Endodermal cell (in vitro differentiated cells): ENCODE measurements around the gene LRRC2. TPM values are rescaled to one million over a fixed set of nuclear protein-coding genes. Genes with fewer than 3 reads are reported as not detected.

Source experiments
- DNase-seq: peaks from one replicate; pipeline ENCODE4 v3.0.0-alpha.2; 2017
- H3K27ac ChIP-seq: 2 replicates; pipeline ENCODE4 v1.5.1; 2013; ENCODE audit warnings: mild to moderate bottlenecking, low read depth, low read length, moderate library complexity
- H3K27me3 ChIP-seq: 2 replicates; pipeline ENCODE4 v1.6.1; 2013; ENCODE audit warnings: mild to moderate bottlenecking, low read length, moderate library complexity; ENCODE audit not compliant: insufficient read depth, control insufficient read depth, poor library complexity, severe bottlenecking
- H3K36me3 ChIP-seq: 2 replicates; pipeline ENCODE4 v1.7.0; 2013; ENCODE audit warnings: mild to moderate bottlenecking, low read length, moderate library complexity; ENCODE audit not compliant: control insufficient read depth, insufficient read depth
- H3K4me1 ChIP-seq: one replicate; pipeline ENCODE4 v1.7.0; 2013; ENCODE audit warnings: low read length; ENCODE audit not compliant: control insufficient read depth, insufficient read depth
- H3K4me3 ChIP-seq: 2 replicates; pipeline ENCODE4 v1.5.1; 2013; ENCODE audit warnings: mild to moderate bottlenecking, low read length, moderate library complexity
- H3K9ac ChIP-seq: 2 replicates; pipeline ENCODE4 v1.6.1; 2013; ENCODE audit warnings: mild to moderate bottlenecking, low read length, moderate library complexity; ENCODE audit not compliant: poor library complexity, severe bottlenecking; ENCODE audit errors: extremely low read depth
- H3K9me3 ChIP-seq: 2 replicates; pipeline ENCODE4 v1.6.1; 2013; ENCODE audit warnings: mild to moderate bottlenecking, low read length, moderate library complexity; ENCODE audit not compliant: control insufficient read depth
- H3K27ac Mint-ChIP-seq: 2 replicates; pipeline ENCODE4 v1.8.0; 2020; ENCODE audit warnings: mixed read lengths
- H3K27me3 Mint-ChIP-seq: 2 replicates; pipeline ENCODE4 v1.8.0; 2021; ENCODE audit warnings: mild to moderate bottlenecking, mixed read lengths; ENCODE audit not compliant: insufficient read depth
- H3K36me3 Mint-ChIP-seq: 2 replicates; pipeline ENCODE4 v1.8.0; 2020; ENCODE audit warnings: low read depth, mixed read lengths
- H3K4me1 Mint-ChIP-seq: 2 replicates; pipeline ENCODE4 v1.8.0; 2020; ENCODE audit warnings: mixed read lengths
- H3K4me3 Mint-ChIP-seq: 2 replicates; pipeline ENCODE4 v1.8.0; 2020; ENCODE audit warnings: mild to moderate bottlenecking, moderate library complexity, mixed read lengths
- H3K9me3 Mint-ChIP-seq: 2 replicates; pipeline ENCODE4 v1.8.0; 2020; ENCODE audit warnings: mild to moderate bottlenecking, mixed read lengths
- WGBS, 2 experiments: methylation state at CpG; one replicate each; pipeline versions ENCODE4 v1.1.5 to v1.1.7; 2013; ENCODE audit warnings: missing lambda C conversion rate in 2 of 2, mixed read lengths in 1 of 2; ENCODE audit not compliant: insufficient coverage in 1 of 2, insufficient read length in 1 of 2; 5-methylcytosine and 5-hydroxymethylcytosine counted together
- total RNA-seq, 2 donors: library from RNA; stranded (reverse); fragmentation: NEBNext Ultra II Directional in 1 of 2; extraction: Animal tissue kit (Norgen Biotek cat#: 25700) in 1 of 2; gene quantifications; 2 replicates in 1 of 2; 3 replicates in 1 of 2; pipeline ENCODE4 v1.2.1, GENCODE V29; 2021
- TF ChIP-seq, protein P1 (sequence below): fragments of 200-600 bp; sonication (generic); conservative IDR thresholded peaks from 2 replicates; pipeline ENCODE4 v1.5.0; 2021; ENCODE audit warnings: antibody characterized with exemption, mild to moderate bottlenecking

Gene LRRC2
- total RNA-seq, 2 donors from 2014 or later, result 8.9 to 10.2 TPM

DNA sequence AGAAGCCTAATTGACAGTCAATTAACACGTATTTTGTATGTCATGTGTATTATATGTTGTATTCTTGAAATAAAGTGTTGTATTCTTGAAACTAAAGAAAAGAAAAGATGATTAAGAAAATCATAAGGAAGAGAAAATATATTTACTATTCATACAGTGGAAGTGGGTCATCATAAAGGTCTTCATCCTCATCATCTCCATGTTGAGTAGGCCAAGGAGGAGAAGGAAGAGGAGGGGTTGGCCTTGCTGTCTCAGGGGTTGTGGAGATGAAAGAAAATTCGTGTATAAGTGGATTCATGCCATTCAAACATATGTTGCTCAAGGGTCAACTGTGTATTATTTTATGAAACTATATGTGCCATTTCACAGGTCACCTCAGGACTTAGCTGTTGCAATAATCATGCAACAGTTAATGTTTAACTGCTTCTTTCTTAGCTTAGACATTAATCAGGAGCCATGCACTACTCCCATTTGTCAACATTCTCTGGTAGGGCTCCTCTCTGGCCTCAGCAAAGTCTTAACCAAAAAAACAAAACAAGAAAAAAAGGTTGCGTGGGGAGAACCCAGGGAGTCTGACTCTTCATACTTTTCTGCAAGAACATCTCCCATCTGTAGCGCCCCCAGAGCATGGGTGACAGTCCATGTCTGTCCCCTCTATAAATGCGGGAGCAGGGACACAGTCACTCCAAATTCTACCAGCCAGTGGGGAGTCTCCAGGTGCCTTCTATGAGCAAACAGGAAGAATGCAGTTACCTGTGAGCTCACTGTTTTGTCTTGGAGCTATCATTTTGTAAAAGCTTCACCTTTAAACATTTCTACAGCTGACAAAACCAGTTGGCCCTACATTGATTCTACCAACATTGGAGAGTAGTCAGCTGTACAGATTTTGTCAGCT lies 19.9 kb upstream of the LRRC2 start:
- H3K9me3 Mint-ChIP-seq, result peaks cover 49% of the 10 kb centered on the region
- peaks cover 36% of the 10 kb centered on the region for H3K4me1 Mint-ChIP-seq
- H3K27ac ChIP-seq, result no peak overlapping the region

DNA sequence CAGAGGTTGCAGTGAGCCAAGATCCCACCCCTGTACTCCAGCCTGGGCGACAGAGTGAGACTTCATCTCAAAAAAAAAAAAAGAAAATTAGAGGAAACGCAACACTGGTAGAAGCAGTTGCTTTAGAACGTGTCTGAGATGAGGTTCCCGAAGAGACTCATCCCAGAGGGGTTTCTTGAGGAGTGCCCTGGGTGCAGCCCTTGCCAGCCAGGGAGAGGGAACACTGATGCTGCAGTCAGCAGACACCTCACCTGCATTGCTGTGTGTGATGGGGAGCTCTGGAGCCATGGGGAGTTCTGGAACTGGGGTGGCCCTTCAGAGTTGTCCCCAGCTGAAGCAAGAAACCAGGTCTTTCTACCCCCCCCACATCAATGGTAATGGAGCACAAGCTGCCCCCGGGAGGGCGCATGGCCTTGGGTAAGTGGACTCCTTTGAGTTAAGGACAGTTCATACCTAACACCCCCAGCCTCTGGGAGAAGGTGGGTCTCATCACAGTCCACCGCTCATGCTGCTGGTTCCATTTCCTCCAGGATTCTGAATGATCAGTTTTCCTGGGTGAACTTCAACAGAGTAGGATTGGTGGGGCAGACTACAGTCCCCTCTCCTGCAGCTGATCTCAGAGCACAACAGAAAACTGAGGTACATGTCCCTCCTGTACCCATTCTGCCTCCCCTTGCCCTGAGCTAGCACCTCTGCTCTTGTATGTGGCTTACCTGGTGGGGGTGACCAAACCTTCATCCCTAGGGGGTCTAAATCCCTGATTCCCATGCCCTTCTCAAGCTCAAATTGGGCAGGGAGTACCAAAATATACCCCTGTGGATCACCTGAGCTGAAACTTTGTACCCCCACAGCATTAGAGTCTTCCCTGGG lies 18.7 kb upstream of the LRRC2 start:
- 94 to 100% methylated on average over 4 to 7 of the region's 7 CpGs for WGBS, 2 experiments
- TF ChIP-seq, protein P1, sequence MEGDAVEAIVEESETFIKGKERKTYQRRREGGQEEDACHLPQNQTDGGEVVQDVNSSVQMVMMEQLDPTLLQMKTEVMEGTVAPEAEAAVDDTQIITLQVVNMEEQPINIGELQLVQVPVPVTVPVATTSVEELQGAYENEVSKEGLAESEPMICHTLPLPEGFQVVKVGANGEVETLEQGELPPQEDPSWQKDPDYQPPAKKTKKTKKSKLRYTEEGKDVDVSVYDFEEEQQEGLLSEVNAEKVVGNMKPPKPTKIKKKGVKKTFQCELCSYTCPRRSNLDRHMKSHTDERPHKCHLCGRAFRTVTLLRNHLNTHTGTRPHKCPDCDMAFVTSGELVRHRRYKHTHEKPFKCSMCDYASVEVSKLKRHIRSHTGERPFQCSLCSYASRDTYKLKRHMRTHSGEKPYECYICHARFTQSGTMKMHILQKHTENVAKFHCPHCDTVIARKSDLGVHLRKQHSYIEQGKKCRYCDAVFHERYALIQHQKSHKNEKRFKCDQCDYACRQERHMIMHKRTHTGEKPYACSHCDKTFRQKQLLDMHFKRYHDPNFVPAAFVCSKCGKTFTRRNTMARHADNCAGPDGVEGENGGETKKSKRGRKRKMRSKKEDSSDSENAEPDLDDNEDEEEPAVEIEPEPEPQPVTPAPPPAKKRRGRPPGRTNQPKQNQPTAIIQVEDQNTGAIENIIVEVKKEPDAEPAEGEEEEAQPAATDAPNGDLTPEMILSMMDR, result no peak
- Mint-ChIP-seq H3K4me3 (no peak overlapping the region), H3K27me3 (peaks cover 5% of the 10 kb centered on the region), H3K27ac (no peak overlapping the region), H3K4me1 (peaks cover 43% of the 10 kb centered on the region), H3K36me3 (peaks cover 72% of the 10 kb centered on the region), H3K9me3 (peaks cover 37% of the 10 kb centered on the region)
- no peak overlapping the region for H3K9ac ChIP-seq
- H3K4me3 ChIP-seq, result no peak overlapping the region
- peaks cover 61% of the 10 kb centered on the region for H3K36me3 ChIP-seq
- DNase-seq, result no peak
- no peaks in the 10 kb centered on the region for H3K27me3 ChIP-seq
- H3K4me1 ChIP-seq, result peaks cover 5% of the 10 kb centered on the region
- H3K9me3 ChIP-seq, result peaks cover 28% of the 10 kb centered on the region
- H3K27ac ChIP-seq, result no peak overlapping the region

More for the DNA sequence above, 19.9 kb upstream of the LRRC2 start:
- peak overlapping the region; percentile 49 for H3K27ac Mint-ChIP-seq
- H3K27me3 ChIP-seq, result no peaks in the 10 kb centered on the region
- DNase-seq, result peak; percentile 75
- H3K36me3 ChIP-seq, result peaks cover 49% of the 10 kb centered on the region
- no peak overlapping the region for H3K4me3 Mint-ChIP-seq
- TF ChIP-seq, protein P1, result no peak
- H3K9ac ChIP-seq, result no peak overlapping the region
- peaks cover 39% of the 10 kb centered on the region for H3K9me3 ChIP-seq
- peaks cover 62% of the 10 kb centered on the region for H3K36me3 Mint-ChIP-seq
- peaks cover 5% of the 10 kb centered on the region for H3K4me1 ChIP-seq
- no peak overlapping the region for H3K4me3 ChIP-seq
- peaks cover 5% of the 10 kb centered on the region for H3K27me3 Mint-ChIP-seq
- 89 to 95% methylated on average over 2 to 5 of the region's 5 CpGs for WGBS, 2 experiments

DNA sequence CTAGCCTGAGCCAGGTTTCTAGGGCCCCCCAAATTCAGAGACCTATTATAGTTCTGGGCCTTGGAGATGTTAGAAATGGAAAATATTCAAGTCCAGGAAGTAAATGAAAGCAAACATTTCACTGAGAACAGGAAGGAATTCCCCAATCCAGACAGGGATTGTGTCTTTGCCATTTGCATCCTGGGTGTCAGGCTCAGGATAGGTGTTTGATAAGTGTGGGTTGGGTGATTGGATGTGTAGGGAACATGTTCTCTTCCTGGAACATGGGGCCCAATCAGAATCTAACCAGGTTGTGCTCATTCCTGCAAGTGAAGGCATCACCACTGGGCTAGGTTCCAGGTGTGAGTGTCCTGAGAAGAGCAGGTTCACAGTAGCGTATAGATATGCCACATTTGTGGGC lies 14.6 kb upstream of the LRRC2 start:
- H3K27me3 ChIP-seq, result no peaks in the 10 kb centered on the region
- H3K9ac ChIP-seq, result peak overlapping the region; percentile 99
- Mint-ChIP-seq H3K36me3 (peaks cover 75% of the 10 kb centered on the region), H3K4me1 (peaks cover 42% of the 10 kb centered on the region), H3K9me3 (peaks cover 2% of the 10 kb centered on the region), H3K4me3 (peak overlapping the region; percentile 97), H3K27ac (peak overlapping the region; percentile 100), H3K27me3 (no peaks in the 10 kb centered on the region)
- H3K4me3 ChIP-seq, result peak overlapping the region; percentile 99
- TF ChIP-seq, protein P1, result no peak
- H3K36me3 ChIP-seq, result peaks cover 67% of the 10 kb centered on the region
- peaks cover 12% of the 10 kb centered on the region for H3K9me3 ChIP-seq
- 97 to 100% methylated on average over 1 of the region's 1 CpG for whole genome bisulfite sequencing, 2 experiments
- H3K4me1 ChIP-seq, result peaks cover 5% of the 10 kb centered on the region
- no peak for DNase-seq
- H3K27ac ChIP-seq, result no peak overlapping the region
